Stimulated activated CD4-positive, alpha-beta T cell treated with anti-CD3 and anti-CD28 coated beads, Interleukin-4, amount 100 ng/mL, for 24 hours (primary cell): ENCODE measurements around the gene SLAIN2.
"Not testable (repeated sequence)": the region's sequence is repeated elsewhere in the genome, so short reads cannot be mapped to it uniquely, and the experiment has no call there.

Experiments used
- DNase-seq: peaks from one replicate; pipeline ENCODE4 v3.0.0-alpha.2; 2020

SLAIN2 gene

GRCh38 chr4:48370260-48371134, 29.2 kb downstream of the SLAIN2 start:
- no peak for DNase-seq

GRCh38 chr4:48372272-48372671, 30.9 kb downstream of the SLAIN2 start:
- no peak for DNase-seq

GRCh38 chr4:48375651-48376304, 34.4 kb downstream of the SLAIN2 start:
- DNase-seq, result no peak

- DNase-seq, result no peak
These were observed 38.4 kb downstream of the SLAIN2 start for GRCh38 chr4:48379587-48380180.

GRCh38 chr4:48380583-48381167, 39.3 kb downstream of the SLAIN2 start:
- no peak for DNase-seq

GRCh38 chr4:48388525-48389154, 47.3 kb downstream of the SLAIN2 start:
- no peak for DNase-seq

- no peak for DNase-seq
These were observed 54.7 kb downstream of the SLAIN2 start for GRCh38 chr4:48396043-48396442.

- no peak for DNase-seq
These were observed 59.1 kb downstream of the SLAIN2 start for GRCh38 chr4:48400416-48400815.

GRCh38 chr4:48403358-48403757, 62.0 kb downstream of the SLAIN2 start:
- DNase-seq, result no peak

GRCh38 chr4:48403779-48404178, 62.5 kb downstream of the SLAIN2 start:
- no peak for DNase-seq

GRCh38 chr4:48405924-48406323, 64.6 kb downstream of the SLAIN2 start:
- no peak for DNase-seq

GRCh38 chr4:48409203-48409602, 67.9 kb downstream of the SLAIN2 start:
- no peak for DNase-seq

GRCh38 chr4:48410812-48411211, 69.5 kb downstream of the SLAIN2 start:
- DNase-seq, result no peak

GRCh38 chr4:48420144-48420543, 78.8 kb downstream of the SLAIN2 start:
- DNase-seq, result no peak

- no peak for DNase-seq
These were observed 79.8 kb downstream of the SLAIN2 start for GRCh38 chr4:48421101-48421500.

- no peak for DNase-seq
These were observed 87.6 kb downstream of the SLAIN2 start for GRCh38 chr4:48428926-48429325.

GRCh38 chr4:48429709-48430474, 88.6 kb downstream of the SLAIN2 start:
- no peak for DNase-seq

GRCh38 chr4:48431401-48431800, 90.1 kb downstream of the SLAIN2 start:
- DNase-seq, result no peak

GRCh38 chr4:48432017-48432416, 90.7 kb downstream of the SLAIN2 start:
- DNase-seq, result no peak

- DNase-seq, result no peak
These were observed 95.0 kb downstream of the SLAIN2 start for GRCh38 chr4:48436318-48436717.

- no peak for DNase-seq
These were observed 98.7 kb downstream of the SLAIN2 start for GRCh38 chr4:48439988-48440387.

GRCh38 chr4:48440914-48441313, 99.6 kb downstream of the SLAIN2 start:
- not testable (repeated sequence) for DNase-seq
